Measurements from ENCODE around the gene LTBP1. TPM values are rescaled to one million over a fixed set of nuclear protein-coding genes. Genes with fewer than 3 reads are reported as not detected.
"Not testable (repeated sequence)": the region's sequence is repeated elsewhere in the genome, so short reads cannot be mapped to it uniquely, and the experiment has no call there.

LTBP1 gene
- total RNA-seq, 4 donors from 2014 or later, result 5.1 to 12.9 (median 10.7) TPM

- Histone ChIP-seq H3K27ac (no peak overlapping the region), H3K9me3 (no peaks in the 10 kb centered on the region), H3K36me3 (no peaks in the 10 kb centered on the region), H3K4me1 (no peaks in the 10 kb centered on the region), H3K27me3 (no peaks in the 10 kb centered on the region), H3K4me3 (replicated peaks in 1 of 3) (no peak overlapping the region)
- intact Hi-C loops (cut with DNase I), result no loop called here
- TF ChIP-seq, protein P1, sequence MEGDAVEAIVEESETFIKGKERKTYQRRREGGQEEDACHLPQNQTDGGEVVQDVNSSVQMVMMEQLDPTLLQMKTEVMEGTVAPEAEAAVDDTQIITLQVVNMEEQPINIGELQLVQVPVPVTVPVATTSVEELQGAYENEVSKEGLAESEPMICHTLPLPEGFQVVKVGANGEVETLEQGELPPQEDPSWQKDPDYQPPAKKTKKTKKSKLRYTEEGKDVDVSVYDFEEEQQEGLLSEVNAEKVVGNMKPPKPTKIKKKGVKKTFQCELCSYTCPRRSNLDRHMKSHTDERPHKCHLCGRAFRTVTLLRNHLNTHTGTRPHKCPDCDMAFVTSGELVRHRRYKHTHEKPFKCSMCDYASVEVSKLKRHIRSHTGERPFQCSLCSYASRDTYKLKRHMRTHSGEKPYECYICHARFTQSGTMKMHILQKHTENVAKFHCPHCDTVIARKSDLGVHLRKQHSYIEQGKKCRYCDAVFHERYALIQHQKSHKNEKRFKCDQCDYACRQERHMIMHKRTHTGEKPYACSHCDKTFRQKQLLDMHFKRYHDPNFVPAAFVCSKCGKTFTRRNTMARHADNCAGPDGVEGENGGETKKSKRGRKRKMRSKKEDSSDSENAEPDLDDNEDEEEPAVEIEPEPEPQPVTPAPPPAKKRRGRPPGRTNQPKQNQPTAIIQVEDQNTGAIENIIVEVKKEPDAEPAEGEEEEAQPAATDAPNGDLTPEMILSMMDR (IDR thresholded peaks at IDR 0.05), result no peak
- no peak for TF ChIP-seq POLR2A (IDR thresholded peaks at IDR 0.05)
- WGBS, 2 donors, result 67 to 82% methylated on average over 6 of the region's 6 CpGs
- no peak for DNase-seq
Measured at GRCh38 chr2:32918774-32919173, 28.0 kb upstream of the LTBP1 start.

DNA sequence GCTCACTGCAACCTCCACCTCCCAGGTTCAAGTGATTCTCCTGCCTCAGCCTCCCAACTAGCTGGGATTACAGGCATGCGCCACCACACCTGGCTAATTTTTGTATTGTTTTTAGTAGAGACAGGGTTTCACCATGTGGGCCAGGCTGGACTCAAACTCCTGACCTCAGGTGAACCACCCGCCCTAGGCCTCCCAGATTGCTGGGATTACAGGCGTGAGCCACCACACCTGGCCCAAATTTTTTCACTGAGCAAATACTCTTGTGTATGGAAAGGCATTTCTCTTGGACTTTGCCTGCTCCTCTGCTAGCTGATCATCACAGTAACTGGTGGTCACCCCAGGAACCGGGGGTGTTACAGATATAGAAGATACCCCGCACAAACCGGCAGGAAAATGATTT is 26.9 kb upstream of the LTBP1 start:
- intact Hi-C loops (cut with DNase I); DNase-seq; H3K4me1 ChIP-seq: not testable (repeated sequence)

DNA sequence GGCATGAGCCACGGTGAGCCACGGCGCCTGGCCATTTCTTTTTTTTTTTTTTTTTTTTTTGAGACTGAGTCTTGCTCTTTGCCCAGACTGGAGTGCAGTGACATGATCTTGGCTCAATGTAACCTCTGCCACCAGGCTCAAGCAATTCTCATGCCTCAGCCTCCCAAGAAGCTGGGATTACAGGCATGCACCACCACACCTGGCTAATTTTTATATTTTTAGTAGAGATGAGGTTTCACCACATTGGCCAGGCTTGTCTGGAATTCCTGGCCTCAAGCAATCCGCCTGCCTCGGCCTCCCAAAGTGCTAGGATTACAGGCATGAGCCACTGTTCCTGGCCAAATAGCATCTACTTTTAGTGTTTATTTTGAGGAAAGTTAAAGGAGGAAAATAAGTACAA is 25.3 kb upstream of the LTBP1 start:
- H3K27ac ChIP-seq; H3K4me3 ChIP-seq (replicated peaks in 1 of 3); H3K36me3 ChIP-seq; intact Hi-C loops (cut with DNase I); H3K9me3 ChIP-seq; H3K4me1 ChIP-seq; H3K27me3 ChIP-seq; DNase-seq: not testable (repeated sequence)
- 93 to 97% methylated on average over 5 of the region's 5 CpGs for WGBS, 2 donors

More for the DNA sequence above, 26.9 kb upstream of the LTBP1 start:
- H3K36me3 ChIP-seq; H3K27ac ChIP-seq; H3K27me3 ChIP-seq; H3K4me3 ChIP-seq (replicated peaks in 1 of 3); H3K9me3 ChIP-seq: not testable (repeated sequence)
- WGBS, 2 donors, result 96 to 98% methylated on average over 6 of the region's 6 CpGs

DNA sequence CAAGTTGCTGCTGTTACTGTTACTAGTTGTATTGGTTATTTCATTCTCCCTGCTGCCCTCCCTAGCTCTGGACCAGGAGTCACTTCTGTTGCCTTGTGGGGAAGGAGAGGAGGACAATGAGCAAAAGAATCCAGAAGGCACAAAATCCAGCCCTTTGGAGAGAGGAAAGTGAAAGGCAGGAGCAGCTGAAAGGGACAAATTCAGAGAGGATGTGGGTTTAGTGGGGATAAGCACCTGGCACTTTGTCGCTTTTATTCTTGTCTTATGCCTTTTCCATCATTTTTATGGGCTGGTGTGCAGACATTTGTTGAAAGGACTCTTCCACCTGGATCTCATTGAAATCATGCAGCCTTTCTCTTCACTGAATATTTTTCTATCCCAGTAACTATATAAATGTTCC is 24.3 kb upstream of the LTBP1 start:
- no peaks in the 10 kb centered on the region for H3K4me1 ChIP-seq
- no peak overlapping the region for H3K4me3 ChIP-seq (replicated peaks in 1 of 3)
- TF ChIP-seq, protein P1 (IDR thresholded peaks at IDR 0.05), result no peak
- no peak for TF ChIP-seq POLR2A (IDR thresholded peaks at IDR 0.05)
- no peaks in the 10 kb centered on the region for H3K36me3 ChIP-seq
- H3K27ac ChIP-seq, result no peak overlapping the region
- DNase-seq, result no peak
- H3K27me3 ChIP-seq, result no peaks in the 10 kb centered on the region
- no peaks in the 10 kb centered on the region for H3K9me3 ChIP-seq
- intact Hi-C loops (cut with DNase I), result no loop called here
- 91 to 94% methylated on average over 1 of the region's 1 CpG for WGBS, 2 donors

DNA sequence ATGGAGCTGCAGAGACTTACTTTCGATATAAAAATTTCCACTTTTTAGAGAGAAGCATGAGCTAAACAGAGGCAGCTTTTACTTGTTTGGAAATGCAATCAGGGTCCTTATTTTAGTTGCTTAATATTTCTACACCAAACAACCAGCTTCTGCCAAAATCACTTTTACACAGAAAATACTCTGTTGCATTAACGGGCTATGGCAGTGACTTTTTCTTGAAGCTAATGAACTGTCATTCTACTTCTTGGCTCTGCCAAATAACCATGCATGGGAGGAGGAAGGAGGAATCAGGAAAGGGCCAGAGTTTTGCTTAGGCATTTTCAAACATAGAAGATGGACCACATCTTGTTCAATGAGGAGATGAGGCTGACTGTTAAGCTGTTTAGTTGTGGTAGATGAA is 23.6 kb upstream of the LTBP1 start:
- Histone ChIP-seq H3K27ac (no peak overlapping the region), H3K4me1 (no peaks in the 10 kb centered on the region), H3K27me3 (no peaks in the 10 kb centered on the region), H3K36me3 (no peaks in the 10 kb centered on the region), H3K9me3 (no peaks in the 10 kb centered on the region), H3K4me3 (replicated peaks in 1 of 3) (no peak overlapping the region)
- TF ChIP-seq, protein P1 (IDR thresholded peaks at IDR 0.05), result no peak
- no peak for TF ChIP-seq POLR2A (IDR thresholded peaks at IDR 0.05)
- WGBS, 2 donors, result 92% methylated on average over 2 of the region's 2 CpGs
- intact Hi-C loops (cut with DNase I), result no loop called here
- DNase-seq, result no peak

DNA sequence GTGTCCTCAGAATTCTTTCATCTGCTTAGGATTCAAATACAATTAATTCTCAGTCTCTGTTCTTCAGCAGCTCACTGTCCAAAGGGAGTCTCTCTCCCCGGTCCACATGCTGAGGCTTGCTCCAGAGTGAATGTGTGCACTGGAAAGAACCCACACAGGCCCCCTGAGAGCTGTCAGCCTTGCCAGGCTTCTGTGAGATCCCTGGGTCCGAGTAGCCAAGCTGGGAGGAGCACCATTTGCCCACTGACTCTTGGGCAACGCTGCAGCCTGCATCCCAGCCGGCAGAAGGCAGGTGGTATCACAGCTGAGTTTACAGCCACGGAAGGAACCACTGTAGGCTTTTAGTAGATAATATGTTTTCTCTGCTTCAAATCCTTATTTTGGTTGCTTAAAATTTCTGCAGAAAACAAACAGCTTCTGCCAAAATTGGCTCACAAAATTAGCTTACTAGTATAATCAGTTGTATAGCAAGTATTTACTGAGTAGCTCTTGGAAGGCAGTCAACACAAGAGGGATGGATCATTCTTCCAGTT is 21.4 kb upstream of the LTBP1 start:
- 87 to 90% methylated on average over 4 to 5 of the region's 5 CpGs for WGBS, 2 donors
- no peak overlapping the region for H3K4me3 ChIP-seq (replicated peaks in 1 of 3)
- intact Hi-C loops (cut with DNase I), result no loop called here
- no peaks in the 10 kb centered on the region for H3K9me3 ChIP-seq
- H3K4me1 ChIP-seq, result no peaks in the 10 kb centered on the region
- H3K36me3 ChIP-seq, result no peaks in the 10 kb centered on the region
- no peak overlapping the region for H3K27ac ChIP-seq
- TF ChIP-seq, protein P1 (IDR thresholded peaks at IDR 0.05), result no peak
- TF ChIP-seq POLR2A (IDR thresholded peaks at IDR 0.05), result no peak
- DNase-seq, result no peak
- no peaks in the 10 kb centered on the region for H3K27me3 ChIP-seq
